ENCODE results near the gene SERBP1. TPM values are rescaled to one million over a fixed set of nuclear protein-coding genes. Genes with fewer than 3 reads are reported as not detected.

SERBP1 gene
- 33.4 and 43.9 TPM in 2 replicates for polyA plus RNA-seq

DNA sequence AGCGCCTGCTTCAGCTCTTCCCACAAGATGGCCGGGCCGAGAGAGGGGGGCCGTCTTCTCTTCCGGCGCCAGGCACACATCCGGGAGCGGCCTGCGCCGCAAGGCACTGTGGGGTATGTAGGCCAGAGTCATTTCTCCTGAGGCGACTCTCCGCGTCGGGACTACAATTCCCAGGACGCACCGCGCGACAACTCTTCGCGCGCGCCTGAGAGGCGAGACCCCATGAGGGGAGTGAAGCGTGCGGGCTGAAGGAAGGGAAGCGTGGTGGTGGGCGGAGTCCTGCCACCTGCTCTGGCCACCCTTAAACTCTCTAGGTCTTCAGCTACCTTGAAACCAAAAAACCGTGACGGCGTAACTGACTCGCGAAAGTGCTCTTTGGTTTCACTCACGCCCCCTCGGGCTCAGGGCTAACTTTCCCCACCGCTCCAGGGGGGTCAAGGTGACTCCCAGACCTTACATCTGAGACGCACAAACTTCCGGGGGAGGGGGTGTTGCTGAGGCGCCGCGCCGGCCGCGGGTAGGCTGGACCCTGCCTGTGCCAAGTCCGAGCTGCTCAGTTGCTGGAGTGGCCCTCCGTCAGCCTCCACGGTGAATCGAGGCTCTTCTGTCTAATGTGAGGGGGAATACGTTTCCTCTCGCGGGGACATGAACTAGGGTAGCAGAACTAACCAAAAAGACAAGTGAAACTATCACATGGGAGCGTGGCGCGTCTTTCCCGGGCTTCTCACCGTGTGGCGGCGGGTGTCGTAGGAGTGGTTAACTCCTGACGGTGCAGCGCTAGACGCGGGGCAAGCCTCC is at the start of gene SERBP1:
TSS of gene SERBP1 (minus strand) at position 45 of the 798 bp plus-strand sequence. CDS start 102 bp downstream, outside the sequence.

Other genes starting within 250 kb of the SERBP1 start
- gene IL12RB2, start 122.5 kb downstream of the SERBP1 start, polyA plus RNA-seq, result 3.8 and 4.7 TPM in 2 replicates